ENCODE data around the gene AGFG1.

AGFG1 gene

GRCh38 chr2:227442639-227443038, 29.3 kb upstream of the AGFG1 start:
- Histone ChIP-seq H3K4me1 (ENCODE audit: insufficient read depth, insufficient read length) (no peaks in the 10 kb centered on the region), H3K27me3 (ENCODE audit: insufficient read depth, insufficient read length) (no peaks in the 10 kb centered on the region), H3K9ac (ENCODE audit: insufficient read length, low read depth) (no peak overlapping the region), H3K36me3 (ENCODE audit: insufficient read depth, insufficient read length, low read length) (no peaks in the 10 kb centered on the region), H3K9me3 (ENCODE audit: insufficient read depth, low read length) (no peaks in the 10 kb centered on the region), H3K4me3 (ENCODE audit: insufficient read length, low read depth) (no peak overlapping the region)
- TF ChIP-seq SUZ12 (IDR thresholded peaks at IDR 0.05; ENCODE audit: extremely low read depth, insufficient read depth, insufficient read length) (no peak), YY1 (IDR thresholded peaks at IDR 0.05; ENCODE audit: insufficient read depth, insufficient read length) (no peak), ZNF274 (IDR thresholded peaks at IDR 0.05; ENCODE audit: low read depth, low read length) (no peak)
- no peak for DNase-seq (ENCODE audit: low read depth, low spot score)

DNA sequence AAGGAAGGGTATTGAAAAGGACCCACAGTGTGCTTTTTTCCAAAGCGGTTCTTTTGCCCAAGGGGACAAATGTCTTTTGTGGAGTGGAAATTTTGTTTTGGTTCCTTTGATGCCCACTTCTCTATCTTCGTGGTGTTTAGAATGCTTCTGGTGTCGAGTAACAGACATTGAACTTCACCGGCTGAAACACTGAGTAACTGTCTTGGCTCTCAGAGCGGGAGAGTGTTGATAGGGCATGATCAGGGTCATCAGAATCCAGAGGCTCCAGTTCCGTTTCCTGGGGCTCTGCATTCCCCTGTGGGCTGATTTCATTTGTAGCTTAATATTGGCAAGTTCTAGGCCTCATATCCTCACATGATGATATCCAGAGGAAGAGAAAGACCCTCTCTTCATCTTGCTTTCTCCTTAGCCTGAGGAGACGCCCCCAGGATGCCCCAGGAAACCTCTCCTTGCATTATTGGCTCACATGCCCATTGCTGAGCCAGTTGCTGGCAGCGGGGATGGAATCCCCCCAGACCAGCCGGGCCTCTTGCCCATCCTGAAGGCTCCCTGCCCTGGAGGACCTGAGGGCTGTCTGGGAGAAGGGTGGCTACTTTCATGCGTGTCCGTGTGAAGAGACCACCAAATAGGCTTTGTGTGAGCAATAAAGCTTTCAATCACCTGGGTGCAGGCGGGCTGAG, 27.9 kb upstream of the AGFG1 start:
- no peak for DNase-seq (ENCODE audit: low read depth, low spot score)
- no peak overlapping the region for H3K4me3 ChIP-seq (ENCODE audit: insufficient read length, low read depth)
- TF ChIP-seq YY1 (IDR thresholded peaks at IDR 0.05; ENCODE audit: insufficient read depth, insufficient read length) (no peak), SUZ12 (IDR thresholded peaks at IDR 0.05; ENCODE audit: extremely low read depth, insufficient read depth, insufficient read length) (no peak), ZNF274 (IDR thresholded peaks at IDR 0.05; ENCODE audit: low read depth, low read length) (no peak)
- no peak overlapping the region for H3K9ac ChIP-seq (ENCODE audit: insufficient read length, low read depth)
- no peaks in the 10 kb centered on the region for H3K4me1 ChIP-seq (ENCODE audit: insufficient read depth, insufficient read length)
- H3K9me3 ChIP-seq (ENCODE audit: insufficient read depth, low read length), result no peaks in the 10 kb centered on the region
- H3K27me3 ChIP-seq (ENCODE audit: insufficient read depth, insufficient read length), result no peaks in the 10 kb centered on the region
- H3K36me3 ChIP-seq (ENCODE audit: insufficient read depth, insufficient read length, low read length), result no peaks in the 10 kb centered on the region

DNA sequence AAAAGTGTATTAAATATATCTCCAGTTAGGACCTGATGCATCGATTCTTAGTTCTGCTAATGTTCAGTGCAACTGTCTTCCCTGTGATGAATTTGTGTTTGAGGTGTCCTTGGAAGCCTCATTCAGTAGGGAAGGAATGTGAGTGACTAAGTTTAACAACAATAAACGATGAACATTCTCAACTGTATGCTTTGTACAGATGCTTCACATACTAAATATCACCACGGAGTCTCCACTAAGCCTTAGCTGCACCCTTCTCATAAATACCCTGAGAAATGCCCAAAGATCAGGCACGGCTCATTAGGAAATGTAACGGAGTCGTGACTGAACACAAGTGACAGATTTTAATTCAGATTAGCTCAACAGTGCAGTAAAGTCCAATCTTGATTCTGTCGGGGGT, 24.4 kb upstream of the AGFG1 start:
- no peaks in the 10 kb centered on the region for H3K4me1 ChIP-seq (ENCODE audit: insufficient read depth, insufficient read length)
- H3K9ac ChIP-seq (ENCODE audit: insufficient read length, low read depth), result no peak overlapping the region
- H3K36me3 ChIP-seq (ENCODE audit: insufficient read depth, insufficient read length, low read length), result no peaks in the 10 kb centered on the region
- H3K4me3 ChIP-seq (ENCODE audit: insufficient read length, low read depth), result no peak overlapping the region
- TF ChIP-seq ZNF274 (IDR thresholded peaks at IDR 0.05; ENCODE audit: low read depth, low read length) (no peak), YY1 (IDR thresholded peaks at IDR 0.05; ENCODE audit: insufficient read depth, insufficient read length) (no peak), SUZ12 (IDR thresholded peaks at IDR 0.05; ENCODE audit: extremely low read depth, insufficient read depth, insufficient read length) (no peak)
- H3K9me3 ChIP-seq (ENCODE audit: insufficient read depth, low read length), result no peaks in the 10 kb centered on the region
- no peak for DNase-seq (ENCODE audit: low read depth, low spot score)
- H3K27me3 ChIP-seq (ENCODE audit: insufficient read depth, insufficient read length), result no peaks in the 10 kb centered on the region

DNA sequence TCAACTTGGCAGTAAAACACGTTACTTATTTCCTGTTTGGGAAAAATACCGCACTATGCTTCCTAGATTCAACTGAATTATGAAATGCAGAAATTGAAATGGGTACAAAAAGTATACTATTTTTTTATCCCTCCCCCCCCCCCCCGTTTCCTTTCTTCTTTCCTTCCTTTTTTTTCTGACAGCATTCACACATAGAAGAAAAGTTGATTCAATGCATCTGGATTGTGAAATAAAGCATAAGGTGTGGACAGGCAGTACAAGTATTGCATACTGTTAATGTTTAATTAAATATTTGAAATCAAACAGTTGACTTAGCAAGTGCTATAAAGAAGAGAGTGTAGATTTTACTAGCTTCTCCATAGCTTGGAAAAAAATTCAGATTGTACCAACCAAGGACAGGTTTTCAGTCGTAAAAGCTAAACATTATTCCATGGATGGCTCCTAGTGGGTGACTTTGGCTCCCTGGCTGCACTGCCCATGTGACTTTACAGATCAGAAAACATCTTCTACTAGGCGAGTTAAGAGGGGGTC, 21.6 kb upstream of the AGFG1 start:
- no peak overlapping the region for H3K9ac ChIP-seq (ENCODE audit: insufficient read length, low read depth)
- H3K36me3 ChIP-seq (ENCODE audit: insufficient read depth, insufficient read length, low read length), result no peaks in the 10 kb centered on the region
- no peaks in the 10 kb centered on the region for H3K9me3 ChIP-seq (ENCODE audit: insufficient read depth, low read length)
- TF ChIP-seq YY1 (IDR thresholded peaks at IDR 0.05; ENCODE audit: insufficient read depth, insufficient read length), result no peak
- TF ChIP-seq ZNF274 (IDR thresholded peaks at IDR 0.05; ENCODE audit: low read depth, low read length), result no peak
- TF ChIP-seq SUZ12 (IDR thresholded peaks at IDR 0.05; ENCODE audit: extremely low read depth, insufficient read depth, insufficient read length), result no peak
- no peak overlapping the region for H3K4me3 ChIP-seq (ENCODE audit: insufficient read length, low read depth)
- no peaks in the 10 kb centered on the region for H3K27me3 ChIP-seq (ENCODE audit: insufficient read depth, insufficient read length)
- H3K4me1 ChIP-seq (ENCODE audit: insufficient read depth, insufficient read length), result no peaks in the 10 kb centered on the region
- DNase-seq (ENCODE audit: low read depth, low spot score), result no peak

- no peaks in the 10 kb centered on the region for H3K4me1 ChIP-seq (ENCODE audit: insufficient read depth, insufficient read length)
- H3K36me3 ChIP-seq (ENCODE audit: insufficient read depth, insufficient read length, low read length), result no peaks in the 10 kb centered on the region
- no peak overlapping the region for H3K9ac ChIP-seq (ENCODE audit: insufficient read length, low read depth)
- DNase-seq (ENCODE audit: low read depth, low spot score), result no peak
- H3K27me3 ChIP-seq (ENCODE audit: insufficient read depth, insufficient read length), result no peaks in the 10 kb centered on the region
- TF ChIP-seq ZNF274 (IDR thresholded peaks at IDR 0.05; ENCODE audit: low read depth, low read length), result no peak
- TF ChIP-seq SUZ12 (IDR thresholded peaks at IDR 0.05; ENCODE audit: extremely low read depth, insufficient read depth, insufficient read length), result no peak
- no peak for TF ChIP-seq YY1 (IDR thresholded peaks at IDR 0.05; ENCODE audit: insufficient read depth, insufficient read length)
- H3K9me3 ChIP-seq (ENCODE audit: insufficient read depth, low read length), result no peaks in the 10 kb centered on the region
- no peak overlapping the region for H3K4me3 ChIP-seq (ENCODE audit: insufficient read length, low read depth)
Measured at GRCh38 chr2:227450926-227451654, 20.9 kb upstream of the AGFG1 start.

GRCh38 chr2:227451655-227451992, 20.3 kb upstream of the AGFG1 start:
- DNase-seq (ENCODE audit: low read depth, low spot score), result no peak
- no peak overlapping the region for H3K4me3 ChIP-seq (ENCODE audit: insufficient read length, low read depth)
- TF ChIP-seq SUZ12 (IDR thresholded peaks at IDR 0.05; ENCODE audit: extremely low read depth, insufficient read depth, insufficient read length) (no peak), ZNF274 (IDR thresholded peaks at IDR 0.05; ENCODE audit: low read depth, low read length) (no peak), YY1 (IDR thresholded peaks at IDR 0.05; ENCODE audit: insufficient read depth, insufficient read length) (no peak)
- H3K9me3 ChIP-seq (ENCODE audit: insufficient read depth, low read length), result no peaks in the 10 kb centered on the region
- H3K36me3 ChIP-seq (ENCODE audit: insufficient read depth, insufficient read length, low read length), result no peaks in the 10 kb centered on the region
- no peaks in the 10 kb centered on the region for H3K27me3 ChIP-seq (ENCODE audit: insufficient read depth, insufficient read length)
- no peak overlapping the region for H3K9ac ChIP-seq (ENCODE audit: insufficient read length, low read depth)
- no peaks in the 10 kb centered on the region for H3K4me1 ChIP-seq (ENCODE audit: insufficient read depth, insufficient read length)

- no peak for TF ChIP-seq ZNF274 (IDR thresholded peaks at IDR 0.05; ENCODE audit: low read depth, low read length)
- TF ChIP-seq SUZ12 (IDR thresholded peaks at IDR 0.05; ENCODE audit: extremely low read depth, insufficient read depth, insufficient read length), result no peak
- TF ChIP-seq YY1 (IDR thresholded peaks at IDR 0.05; ENCODE audit: insufficient read depth, insufficient read length), result no peak
- Histone ChIP-seq H3K4me3 (ENCODE audit: insufficient read length, low read depth) (no peak overlapping the region), H3K9me3 (ENCODE audit: insufficient read depth, low read length) (no peaks in the 10 kb centered on the region), H3K27me3 (ENCODE audit: insufficient read depth, insufficient read length) (no peaks in the 10 kb centered on the region), H3K4me1 (ENCODE audit: insufficient read depth, insufficient read length) (no peaks in the 10 kb centered on the region), H3K9ac (ENCODE audit: insufficient read length, low read depth) (no peak overlapping the region), H3K36me3 (ENCODE audit: insufficient read depth, insufficient read length, low read length) (no peaks in the 10 kb centered on the region)
- DNase-seq (ENCODE audit: low read depth, low spot score), result no peak
Measured at GRCh38 chr2:227453810-227454209, 18.1 kb upstream of the AGFG1 start.
